GM19023 (cell line): ENCODE data around the gene STK25.

Source experiments
- ATAC-seq: cut with Tn5 transposase; IDR thresholded peaks from one replicate; pipeline ENCODE4 v1.9.1; 2021; ENCODE audit warnings: mild to moderate bottlenecking, moderate library complexity; ENCODE audit not compliant: unreplicated experiment

The STK25 gene

GRCh38 chr2:241496003-241496707 lies 12.2 kb downstream of the STK25 start:
- no peak for ATAC-seq

- no peak for ATAC-seq
Observed at GRCh38 chr2:241495172-241496002, 13.0 kb downstream of the STK25 start.

- ATAC-seq: no peak
Observed at GRCh38 chr2:241494311-241494908, 14.0 kb downstream of the STK25 start.

- no peak for ATAC-seq
Observed at GRCh38 chr2:241493092-241493491, 15.3 kb downstream of the STK25 start.

- no peak for ATAC-seq
Observed at GRCh38 chr2:241492174-241492565, 16.2 kb downstream of the STK25 start.

- ATAC-seq: no peak
Observed at GRCh38 chr2:241491549-241492173, 16.7 kb downstream of the STK25 start.

- ATAC-seq: no peak
Observed at GRCh38 chr2:241490825-241491506, 17.4 kb downstream of the STK25 start.

- ATAC-seq: no peak
Observed at GRCh38 chr2:241489733-241490680, 18.4 kb downstream of the STK25 start.

- ATAC-seq: no peak
Observed at GRCh38 chr2:241489088-241489487, 19.3 kb downstream of the STK25 start.

- ATAC-seq: no peak
Observed at GRCh38 chr2:241485172-241485911, 23.0 kb downstream of the STK25 start.

GRCh38 chr2:241483305-241483704 lies 25.1 kb downstream of the STK25 start:
- ATAC-seq: no peak

GRCh38 chr2:241482126-241482955 lies 26.0 kb downstream of the STK25 start:
- ATAC-seq: no peak

- ATAC-seq: no peak
Observed at GRCh38 chr2:241481687-241482086, 26.7 kb downstream of the STK25 start.

- ATAC-seq: no peak
Observed at GRCh38 chr2:241479026-241479898, 29.1 kb downstream of the STK25 start.

- ATAC-seq: no peak
Observed at GRCh38 chr2:241478166-241478565, 30.2 kb downstream of the STK25 start.

GRCh38 chr2:241475267-241475666 lies 33.1 kb downstream of the STK25 start:
- ATAC-seq: no peak

GRCh38 chr2:241473399-241473798 lies 35.0 kb downstream of the STK25 start:
- no peak for ATAC-seq
